RWPE2 (cell line): ENCODE results near the gene BGN.

Experiments
- ATAC-seq: fragments of 200-7000 bp; cut with Tn5 transposase; 3 replicates; pipeline ENCODE4 v1.9.1; 2021; ENCODE audit warnings: low read depth
- DNase-seq: peaks from one replicate; pipeline ENCODE4 v3.0.0-alpha.2; 2020; ENCODE audit warnings: low spot score
- H3K27ac ChIP-seq: fragments of 450-650 bp; 2 replicates; pipeline ENCODE4 v1.5.1; 2017; ENCODE audit warnings: mild to moderate bottlenecking; ENCODE audit not compliant: poor library complexity, severe bottlenecking
- H3K27me3 ChIP-seq: fragments of 250-450 bp; sonication (Bioruptor Pico); 2 replicates; pipeline ENCODE4 v1.5.1; 2021; ENCODE audit warnings: mild to moderate bottlenecking, moderate library complexity; ENCODE audit not compliant: insufficient read depth, poor library complexity, severe bottlenecking
- H3K36me3 ChIP-seq: fragments of 250-450 bp; sonication (Bioruptor Pico); 2 replicates; pipeline ENCODE4 v1.5.1; 2020; ENCODE audit warnings: low read depth, mild to moderate bottlenecking, moderate library complexity
- H3K4me1 ChIP-seq: fragments of 250-450 bp; sonication (Bioruptor Pico); 2 replicates; pipeline ENCODE4 v1.5.1; 2021; ENCODE audit warnings: mild to moderate bottlenecking, moderate library complexity; ENCODE audit not compliant: insufficient read depth, poor library complexity, severe bottlenecking
- H3K4me3 ChIP-seq: fragments of 250-450 bp; sonication (Bioruptor Pico); 2 replicates; pipeline ENCODE4 v1.5.1; 2021; ENCODE audit warnings: mild to moderate bottlenecking, moderate library complexity; ENCODE audit not compliant: severe bottlenecking
- H3K9me3 ChIP-seq: fragments of 250-450 bp; sonication (Bioruptor Pico); 2 replicates; pipeline ENCODE4 v1.5.1; 2021; ENCODE audit warnings: mild to moderate bottlenecking, moderate library complexity; ENCODE audit not compliant: severe bottlenecking
- CTCF ChIP-seq: fragments of 450-650 bp; IDR thresholded peaks from one replicate; pipeline ENCODE4 v1.5.1; 2017; ENCODE audit warnings: mild to moderate bottlenecking, moderate library complexity; ENCODE audit not compliant: poor library complexity, severe bottlenecking

Gene BGN

GRCh38 chrX:153516073-153516472, 21.3 kb downstream of the BGN start:
- ATAC-seq (no peak), DNase-seq (no peak)
- TF ChIP-seq CTCF, result no peak
- Histone ChIP-seq H3K27me3 (peaks cover 11% of the 10 kb centered on the region), H3K4me1 (no peaks in the 10 kb centered on the region), H3K36me3 (no peaks in the 10 kb centered on the region), H3K4me3 (no peak overlapping the region), H3K9me3 (no peaks in the 10 kb centered on the region), H3K27ac (no peak overlapping the region)

DNA sequence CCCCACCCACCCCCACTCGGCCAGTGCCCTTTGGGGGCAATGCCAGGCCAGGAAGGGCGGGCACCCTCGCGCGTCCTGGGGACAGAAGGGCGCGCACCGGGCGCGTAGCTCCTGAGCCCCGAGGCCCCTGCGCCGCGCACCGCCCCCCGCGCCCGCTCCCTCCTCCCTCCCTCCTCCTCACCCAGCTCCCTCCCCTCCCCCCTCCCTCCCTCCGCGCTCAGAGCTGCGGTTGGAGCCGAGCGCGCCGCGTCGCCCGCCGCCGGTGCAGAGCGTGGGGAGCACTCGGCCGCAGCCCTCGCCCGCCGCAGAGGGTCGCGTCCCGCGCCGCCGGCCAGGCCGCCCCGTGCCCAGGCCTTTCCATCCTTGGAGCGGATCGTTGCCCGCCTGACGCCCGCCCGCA, 22.6 kb downstream of the BGN start, which contains the start of gene ATP2B3:
ATP2B3 (plus strand) TSS at position 220 of the 400 bp plus-strand sequence. CDS start 18,606 bp downstream, outside the sequence.
- Histone ChIP-seq H3K9me3 (no peaks in the 10 kb centered on the region), H3K4me3 (no peak within 1 kb of the TSS), H3K27ac (no peak within 1 kb of the TSS), H3K36me3 (no peaks in the 10 kb centered on the region), H3K27me3 (peaks cover 11% of the 10 kb centered on the region), H3K4me1 (no peaks in the 10 kb centered on the region)
- DNase-seq (no peak), ATAC-seq (no peak)
- no peak for TF ChIP-seq CTCF

DNA sequence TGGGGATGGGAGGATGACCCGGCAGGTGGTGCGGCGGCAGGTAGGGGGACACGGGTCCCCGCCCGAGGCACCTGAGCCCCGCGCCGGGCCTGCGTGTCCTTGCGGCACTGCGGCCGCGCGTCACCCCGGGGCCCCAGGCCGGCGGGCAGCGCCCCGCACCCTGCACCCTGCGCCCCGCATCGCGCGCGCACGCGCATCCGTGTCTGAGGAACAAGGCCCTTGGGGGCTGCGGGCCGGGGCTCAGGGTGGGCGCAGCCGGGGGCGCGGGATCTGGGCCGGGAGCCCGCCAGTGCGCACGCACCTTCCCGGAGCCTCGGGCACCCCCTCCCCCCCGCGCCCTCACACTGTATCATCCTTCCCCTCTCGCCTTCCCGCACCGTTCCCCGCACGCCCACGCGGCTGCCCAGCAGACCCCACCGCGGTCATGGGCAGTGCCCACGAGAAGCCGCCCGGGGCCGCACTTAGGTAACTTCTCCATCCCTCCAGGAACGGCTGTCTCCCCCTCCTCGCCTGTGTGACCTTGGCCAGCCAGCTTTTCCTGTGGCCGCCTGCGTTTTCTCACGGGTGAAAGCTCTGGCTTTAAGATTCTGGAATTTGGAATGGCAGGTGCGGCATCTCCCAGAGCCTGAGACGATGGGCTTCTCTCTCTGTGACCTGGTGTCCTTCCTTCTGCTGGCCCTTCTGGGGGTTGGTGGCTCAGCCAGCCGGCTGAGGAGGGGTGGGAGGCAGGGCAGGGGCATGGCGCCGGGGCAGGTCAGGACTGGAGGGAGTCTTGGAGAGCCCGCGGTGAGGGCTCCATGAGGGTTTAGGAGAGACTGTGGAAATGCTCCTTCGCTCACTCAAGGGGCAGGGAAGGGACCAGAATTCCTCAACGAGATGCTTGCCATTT, 23.4 kb downstream of the BGN start:
- Histone ChIP-seq H3K4me3 (no peak overlapping the region), H3K4me1 (no peaks in the 10 kb centered on the region), H3K9me3 (no peaks in the 10 kb centered on the region), H3K36me3 (no peaks in the 10 kb centered on the region), H3K27me3 (peaks cover 11% of the 10 kb centered on the region), H3K27ac (no peak overlapping the region)
- DNase-seq (no peak), ATAC-seq (no peak)
- TF ChIP-seq CTCF, result no peak

DNA sequence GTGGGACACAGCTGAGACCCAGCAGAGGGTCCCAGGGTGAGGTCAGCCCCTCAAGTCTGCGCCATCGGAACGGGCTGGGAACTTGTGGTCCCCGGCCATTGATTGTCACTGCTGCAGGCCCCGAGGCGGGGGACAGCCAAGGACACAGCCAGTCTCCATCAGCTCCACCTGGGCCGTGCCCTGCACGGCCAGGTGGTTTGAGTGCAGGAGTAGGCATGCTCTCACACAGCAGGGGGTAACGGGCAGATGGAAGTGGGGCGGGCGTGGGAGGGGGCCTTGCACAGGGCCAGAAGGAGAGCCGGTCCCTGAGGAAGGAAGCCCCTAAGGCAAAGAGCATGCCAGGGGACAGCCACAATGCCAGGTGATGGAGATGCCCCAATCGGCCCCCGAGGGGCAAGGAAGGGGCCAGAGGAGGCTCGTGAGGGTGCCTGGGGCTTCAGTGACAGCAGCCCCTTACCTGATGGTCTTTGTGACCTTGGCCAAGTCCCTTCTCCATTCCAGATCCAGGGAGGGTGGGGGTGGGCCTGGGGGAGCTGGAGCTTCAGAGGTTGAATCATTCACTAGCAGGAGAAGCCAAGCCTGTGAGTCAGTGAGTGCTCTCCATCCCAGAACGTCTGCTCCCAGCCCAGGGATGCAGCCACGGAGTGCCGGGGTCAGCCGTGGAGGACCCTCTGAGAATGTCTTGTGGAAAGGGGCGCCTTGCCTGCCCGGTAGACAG, 24.9 kb downstream of the BGN start:
- H3K27me3 ChIP-seq, result peaks cover 11% of the 10 kb centered on the region
- DNase-seq (no peak), ATAC-seq (peak; percentile 71; the same call in 2 of the 3 replicates)
- no peak for TF ChIP-seq CTCF
- H3K4me3 ChIP-seq, result no peak overlapping the region
- H3K36me3 ChIP-seq, result no peaks in the 10 kb centered on the region
- H3K4me1 ChIP-seq, result no peaks in the 10 kb centered on the region
- H3K9me3 ChIP-seq, result no peaks in the 10 kb centered on the region
- H3K27ac ChIP-seq, result no peak overlapping the region
